ENCODE data around the gene TRANK1. TPM values are rescaled to one million over a fixed set of nuclear protein-coding genes. Genes with fewer than 3 reads are reported as not detected.

TRANK1 gene
- total RNA-seq, 1 experiment from 2014 or later, result 1.1 TPM

DNA sequence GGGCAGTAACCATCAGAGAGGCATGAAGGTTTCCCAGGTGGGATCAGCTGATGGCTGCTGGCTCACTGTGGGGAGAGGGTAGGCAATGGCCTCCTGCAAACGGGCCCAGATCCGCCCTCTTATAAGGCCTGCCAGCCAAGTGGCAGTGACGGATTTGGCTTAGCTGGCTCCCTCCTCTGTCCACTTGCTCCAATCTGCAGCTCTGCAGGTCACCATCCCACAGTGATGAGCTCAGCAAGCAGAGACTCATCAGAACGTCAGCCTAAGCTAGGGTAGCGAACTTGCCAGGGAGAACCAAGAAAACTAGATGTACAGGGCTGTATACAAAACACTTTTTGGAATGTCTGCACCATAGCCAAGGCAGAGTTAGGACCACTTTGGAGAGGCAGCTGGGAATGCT lies 117.7 kb downstream of the TRANK1 start:
- Histone ChIP-seq H4K20me1 (ENCODE audit: insufficient read depth) (no peaks in the 10 kb centered on the region), H3K9me3 (ENCODE audit: control insufficient read depth in 1 of 2, insufficient read depth in 1 of 2, low read depth in 1 of 2, low read length in 2 of 2) (no peaks in the 10 kb centered on the region), H3K79me2 (ENCODE audit: insufficient read depth, low read length) (no peaks in the 10 kb centered on the region), H3K4me3 (replicated peaks in 1 of 2; ENCODE audit: low read depth in 1 of 2, low read length in 2 of 2) (no peak overlapping the region), H3K27me3 (ENCODE audit: insufficient read depth, low read length) (peaks cover 10% of the 10 kb centered on the region; the same call in 1 of the 2 replicates), H2AFZ (ENCODE audit: low read depth, low read length, poor library complexity, severe bottlenecking) (no peak overlapping the region), H3K4me1 (ENCODE audit: control insufficient read depth in 1 of 2, insufficient read depth in 2 of 2, low read length in 2 of 2) (no peaks in the 10 kb centered on the region), H3K9me2 (ENCODE audit: insufficient read depth) (no peaks in the 10 kb centered on the region), H3K27ac (ENCODE audit: low read depth, low read length) (no peak overlapping the region), H3K9ac (ENCODE audit: low read length) (no peak overlapping the region), H3K36me3 (ENCODE audit: control insufficient read depth in 1 of 2, insufficient read depth in 2 of 2, low read length in 2 of 2) (no peaks in the 10 kb centered on the region), H3K4me2 (ENCODE audit: low read length) (no peak overlapping the region)
- ChIA-PET POLR2A (no interaction called here), CTCF (no interaction called here), RAD21 (ENCODE audit: low non-redundant PET in 1 of 2, low total read pairs in 2 of 2, uncharacterized antibody in 2 of 2, unreplicated experiment in 2 of 2) (no interaction called here)
- intact Hi-C loops (cut with micrococcal nuclease), result no loop called here
- no TSS peak for BruUV-seq (replicated peaks)
- DNase-seq (ENCODE audit: low read depth, low spot score) (no peak), ATAC-seq (no peak)
- TF ChIP-seq, protein P1, sequence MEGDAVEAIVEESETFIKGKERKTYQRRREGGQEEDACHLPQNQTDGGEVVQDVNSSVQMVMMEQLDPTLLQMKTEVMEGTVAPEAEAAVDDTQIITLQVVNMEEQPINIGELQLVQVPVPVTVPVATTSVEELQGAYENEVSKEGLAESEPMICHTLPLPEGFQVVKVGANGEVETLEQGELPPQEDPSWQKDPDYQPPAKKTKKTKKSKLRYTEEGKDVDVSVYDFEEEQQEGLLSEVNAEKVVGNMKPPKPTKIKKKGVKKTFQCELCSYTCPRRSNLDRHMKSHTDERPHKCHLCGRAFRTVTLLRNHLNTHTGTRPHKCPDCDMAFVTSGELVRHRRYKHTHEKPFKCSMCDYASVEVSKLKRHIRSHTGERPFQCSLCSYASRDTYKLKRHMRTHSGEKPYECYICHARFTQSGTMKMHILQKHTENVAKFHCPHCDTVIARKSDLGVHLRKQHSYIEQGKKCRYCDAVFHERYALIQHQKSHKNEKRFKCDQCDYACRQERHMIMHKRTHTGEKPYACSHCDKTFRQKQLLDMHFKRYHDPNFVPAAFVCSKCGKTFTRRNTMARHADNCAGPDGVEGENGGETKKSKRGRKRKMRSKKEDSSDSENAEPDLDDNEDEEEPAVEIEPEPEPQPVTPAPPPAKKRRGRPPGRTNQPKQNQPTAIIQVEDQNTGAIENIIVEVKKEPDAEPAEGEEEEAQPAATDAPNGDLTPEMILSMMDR (IDR thresholded peaks at IDR 0.05 in 2 of 3, conservative IDR thresholded peaks at IDR 0.05 in 1 of 3; ENCODE audit: borderline replicate concordance in 1 of 3, insufficient read depth in 1 of 3, low read depth in 2 of 3, low read length in 2 of 3), result no peak
- TF ChIP-seq ZNF274 (IDR thresholded peaks at IDR 0.05; ENCODE audit: low read depth, low read length), result no peak
- TF ChIP-seq CBX3 (IDR thresholded peaks at IDR 0.05; ENCODE audit: low read depth), result no peak
- TF ChIP-seq ELF1 (IDR thresholded peaks at IDR 0.05; ENCODE audit: borderline replicate concordance, low read depth), result no peak
- TF ChIP-seq, protein P2, sequence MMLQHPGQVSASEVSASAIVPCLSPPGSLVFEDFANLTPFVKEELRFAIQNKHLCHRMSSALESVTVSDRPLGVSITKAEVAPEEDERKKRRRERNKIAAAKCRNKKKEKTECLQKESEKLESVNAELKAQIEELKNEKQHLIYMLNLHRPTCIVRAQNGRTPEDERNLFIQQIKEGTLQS (IDR thresholded peaks at IDR 0.05), result no peak
- TF ChIP-seq, protein P3, sequence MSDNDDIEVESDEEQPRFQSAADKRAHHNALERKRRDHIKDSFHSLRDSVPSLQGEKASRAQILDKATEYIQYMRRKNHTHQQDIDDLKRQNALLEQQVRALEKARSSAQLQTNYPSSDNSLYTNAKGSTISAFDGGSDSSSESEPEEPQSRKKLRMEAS (IDR thresholded peaks at IDR 0.05), result no peak
- no peak for TF ChIP-seq POLR2AphosphoS5 (IDR thresholded peaks at IDR 0.05; ENCODE audit: low read depth, low read length)
- no peak for TF ChIP-seq FOSL1 (IDR thresholded peaks at IDR 0.05; ENCODE audit: low read depth)
- no peak for TF ChIP-seq EZH2phosphoT487 (IDR thresholded peaks at IDR 0.05; ENCODE audit: borderline replicate concordance)
- no peak for TF ChIP-seq SRF (IDR thresholded peaks at IDR 0.05; ENCODE audit: low read depth)
- no peak for TF ChIP-seq SP1 (IDR thresholded peaks at IDR 0.05; ENCODE audit: low read depth)
- no peak for TF ChIP-seq SIN3A (IDR thresholded peaks at IDR 0.05; ENCODE audit: low read depth)
- no peak for TF ChIP-seq EGR1 (IDR thresholded peaks at IDR 0.05; ENCODE audit: low read depth)
- TF ChIP-seq YY1 (IDR thresholded peaks at IDR 0.05; ENCODE audit: extremely low read depth, insufficient replicate concordance, low read depth, low read length), result no peak
